ENCODE measurements around the gene HORMAD1. TPM values are rescaled to one million over a fixed set of nuclear protein-coding genes. Genes with fewer than 3 reads are reported as not detected.
"Not testable (repeated sequence)": the region's sequence is repeated elsewhere in the genome, so short reads cannot be mapped to it uniquely, and the experiment has no call there.

Gene HORMAD1
- total RNA-seq, 1 donor, result 0.36 TPM

DNA sequence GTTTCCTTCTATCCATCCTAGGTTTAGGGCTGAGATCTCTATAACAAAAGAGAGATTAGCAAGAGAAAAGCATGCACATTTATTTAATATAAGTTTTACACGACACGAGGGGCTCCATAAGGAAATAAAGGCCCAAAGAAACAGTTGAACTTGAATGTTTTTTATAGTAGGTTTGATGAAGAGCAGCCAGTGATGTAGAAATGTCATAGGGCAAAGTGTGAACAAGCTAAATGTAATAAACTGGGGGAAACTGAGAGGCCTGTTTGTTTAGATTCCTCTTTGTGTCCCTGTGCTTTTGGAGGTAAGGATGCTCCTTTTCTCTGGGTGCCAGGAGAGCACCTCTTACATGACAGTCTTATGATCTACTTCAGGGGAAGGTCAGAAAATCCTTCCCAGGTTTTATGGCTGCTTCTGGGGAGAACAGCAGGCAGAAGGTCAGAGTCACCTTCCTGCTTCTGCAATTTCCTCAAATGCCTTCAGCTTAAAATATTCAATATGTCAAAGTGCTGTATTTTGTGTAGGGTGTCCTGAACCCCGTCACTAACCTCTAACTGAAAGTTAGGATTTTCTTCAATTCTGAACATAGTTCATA is 9.5 kb upstream of the HORMAD1 start:
- no peak for DNase-seq (ENCODE audit: insufficient read length, low spot score, missing footprints)
- no peak overlapping the region for H3K27ac ChIP-seq (ENCODE audit: low read depth, low read length)
- no peaks in the 10 kb centered on the region for H3K27me3 ChIP-seq (ENCODE audit: insufficient read depth, low read length)
- no peaks in the 10 kb centered on the region for H3K36me3 ChIP-seq (ENCODE audit: insufficient read depth, low read length)
- H3K79me2 ChIP-seq (ENCODE audit: insufficient read depth, low read length), result no peaks in the 10 kb centered on the region
- H3K4me2 ChIP-seq (ENCODE audit: insufficient read depth, low read length), result no peak overlapping the region
- no peaks in the 10 kb centered on the region for H3K4me1 ChIP-seq (ENCODE audit: insufficient read depth, low read length)
- H3K4me3 ChIP-seq (ENCODE audit: insufficient read depth, low read length), result no peak overlapping the region
- H3K9me3 ChIP-seq (ENCODE audit: low read depth, low read length), result no peaks in the 10 kb centered on the region
- no peaks in the 10 kb centered on the region for H4K20me1 ChIP-seq (ENCODE audit: insufficient read depth, low read length)
- TF ChIP-seq CTCF (IDR thresholded peaks at IDR 0.05; ENCODE audit: extremely low read depth, low read depth, low read length), result no peak
- H2AFZ ChIP-seq (ENCODE audit: low read length), result no peak overlapping the region

- Histone ChIP-seq H3K27me3 (ENCODE audit: insufficient read depth, low read length) (no peaks in the 10 kb centered on the region), H3K36me3 (ENCODE audit: insufficient read depth, low read length) (no peaks in the 10 kb centered on the region), H3K4me1 (ENCODE audit: insufficient read depth, low read length) (no peaks in the 10 kb centered on the region), H4K20me1 (ENCODE audit: insufficient read depth, low read length) (no peaks in the 10 kb centered on the region), H3K27ac (ENCODE audit: low read depth, low read length) (no peak overlapping the region), H3K4me3 (ENCODE audit: insufficient read depth, low read length) (no peak overlapping the region), H3K79me2 (ENCODE audit: insufficient read depth, low read length) (no peaks in the 10 kb centered on the region), H3K4me2 (ENCODE audit: insufficient read depth, low read length) (no peak overlapping the region), H2AFZ (ENCODE audit: low read length) (no peak overlapping the region), H3K9me3 (ENCODE audit: low read depth, low read length) (no peaks in the 10 kb centered on the region)
- no peak for DNase-seq (ENCODE audit: insufficient read length, low spot score, missing footprints)
- no peak for TF ChIP-seq CTCF (IDR thresholded peaks at IDR 0.05; ENCODE audit: extremely low read depth, low read depth, low read length)
These were observed 3.6 kb upstream of the HORMAD1 start for GRCh38 chr1:150724336-150724735.

DNA sequence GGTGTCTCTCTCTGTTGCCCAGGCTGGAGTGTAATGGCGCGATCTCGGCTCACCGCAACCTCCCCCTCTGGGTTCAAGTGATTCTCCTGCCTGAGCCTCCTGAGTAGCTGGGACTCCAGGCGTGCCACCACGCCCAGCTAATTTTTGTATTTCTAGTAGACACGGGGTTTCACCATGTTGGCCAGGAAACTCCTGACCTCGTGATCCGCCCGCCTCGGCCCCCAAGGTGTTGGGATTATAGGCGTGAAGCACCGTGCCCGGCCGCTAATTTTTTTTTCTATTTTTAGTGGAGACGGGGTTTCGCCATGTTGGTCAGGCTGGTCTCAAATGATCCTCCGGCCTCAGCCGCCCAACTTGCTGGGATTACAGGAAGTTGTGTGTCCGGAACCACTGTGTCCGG is 597 bp downstream of the HORMAD1 start:
- no peaks in the 10 kb centered on the region for H3K27me3 ChIP-seq (ENCODE audit: insufficient read depth, low read length)
- no peak for TF ChIP-seq CTCF (IDR thresholded peaks at IDR 0.05; ENCODE audit: extremely low read depth, low read depth, low read length)
- H3K4me3 ChIP-seq (ENCODE audit: insufficient read depth, low read length), result no peak overlapping the region
- H3K36me3 ChIP-seq (ENCODE audit: insufficient read depth, low read length), result no peaks in the 10 kb centered on the region
- H3K9me3 ChIP-seq (ENCODE audit: low read depth, low read length), result no peaks in the 10 kb centered on the region
- no peak overlapping the region for H2AFZ ChIP-seq (ENCODE audit: low read length)
- no peak for DNase-seq (ENCODE audit: insufficient read length, low spot score, missing footprints)
- H3K4me2 ChIP-seq (ENCODE audit: insufficient read depth, low read length), result no peak overlapping the region
- H4K20me1 ChIP-seq (ENCODE audit: insufficient read depth, low read length), result no peaks in the 10 kb centered on the region
- no peaks in the 10 kb centered on the region for H3K79me2 ChIP-seq (ENCODE audit: insufficient read depth, low read length)
- no peak overlapping the region for H3K27ac ChIP-seq (ENCODE audit: low read depth, low read length)
- no peaks in the 10 kb centered on the region for H3K4me1 ChIP-seq (ENCODE audit: insufficient read depth, low read length)

DNA sequence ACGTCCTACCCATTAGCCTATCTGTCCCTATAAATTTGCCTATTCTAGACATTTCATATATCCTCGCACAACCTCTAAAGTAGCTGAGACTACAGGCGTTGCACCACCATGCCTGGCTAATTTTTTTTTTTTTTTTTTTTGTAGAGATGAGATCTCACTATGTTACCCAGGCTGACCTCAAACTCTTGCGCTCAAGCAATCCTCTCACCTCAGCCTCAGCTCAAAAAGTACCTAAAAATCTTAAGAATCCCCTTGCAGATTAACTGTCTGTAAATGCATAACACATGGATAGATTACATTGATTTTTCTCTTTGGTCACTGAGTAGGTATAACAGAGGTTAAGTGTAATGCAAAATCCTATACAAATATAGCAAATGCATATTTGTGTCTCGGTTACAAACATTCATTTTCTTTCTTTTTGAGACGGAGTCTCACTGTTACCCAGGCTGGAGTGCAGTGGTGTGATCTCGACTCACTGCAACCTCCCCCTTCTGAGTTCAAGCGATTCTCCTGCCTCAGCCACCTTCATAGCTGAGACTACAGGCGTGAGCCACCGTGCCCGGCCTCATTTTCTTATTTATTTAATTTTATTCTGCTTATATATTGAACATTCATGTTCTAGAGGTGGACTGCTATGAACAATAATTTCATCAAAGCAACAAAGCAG is 2.3 kb downstream of the HORMAD1 start:
- no peak for TF ChIP-seq CTCF (IDR thresholded peaks at IDR 0.05; ENCODE audit: extremely low read depth, low read depth, low read length)
- H3K4me2 ChIP-seq (ENCODE audit: insufficient read depth, low read length), result no peak overlapping the region

DNA sequence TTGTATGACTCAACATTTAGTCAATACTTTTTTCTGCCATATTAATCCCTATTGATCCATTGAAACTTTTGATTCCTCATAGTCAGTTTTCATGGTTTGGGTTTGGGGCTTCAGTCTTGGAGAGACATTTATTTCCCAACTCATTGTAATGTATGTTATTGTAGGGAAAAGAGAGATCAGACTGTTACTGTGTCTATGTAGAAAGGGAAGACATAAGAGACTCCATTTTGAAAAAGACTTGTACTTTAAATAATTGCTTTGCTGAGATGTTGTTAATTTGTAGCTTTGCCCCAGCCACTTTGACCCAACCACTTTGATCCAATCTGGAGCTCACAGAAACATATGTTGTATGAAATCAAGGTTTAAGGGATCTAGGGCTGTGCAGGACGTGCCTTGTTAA is 11.7 kb downstream of the HORMAD1 start:
- not testable (repeated sequence) for H4K20me1 ChIP-seq (ENCODE audit: insufficient read depth, low read length); H3K4me2 ChIP-seq (ENCODE audit: insufficient read depth, low read length); H3K4me1 ChIP-seq (ENCODE audit: insufficient read depth, low read length); H3K9me3 ChIP-seq (ENCODE audit: low read depth, low read length); H3K36me3 ChIP-seq (ENCODE audit: insufficient read depth, low read length); H3K27ac ChIP-seq (ENCODE audit: low read depth, low read length); H3K4me3 ChIP-seq (ENCODE audit: insufficient read depth, low read length); H3K27me3 ChIP-seq (ENCODE audit: insufficient read depth, low read length); DNase-seq (ENCODE audit: insufficient read length, low spot score, missing footprints); H2AFZ ChIP-seq (ENCODE audit: low read length); H3K79me2 ChIP-seq (ENCODE audit: insufficient read depth, low read length)

More for the DNA sequence above, 2.3 kb downstream of the HORMAD1 start:
- Histone ChIP-seq H3K27ac (ENCODE audit: low read depth, low read length) (no peak overlapping the region), H3K4me1 (ENCODE audit: insufficient read depth, low read length) (no peaks in the 10 kb centered on the region), H2AFZ (ENCODE audit: low read length) (no peak overlapping the region), H3K9me3 (ENCODE audit: low read depth, low read length) (no peaks in the 10 kb centered on the region), H3K79me2 (ENCODE audit: insufficient read depth, low read length) (no peaks in the 10 kb centered on the region), H3K4me3 (ENCODE audit: insufficient read depth, low read length) (no peak overlapping the region), H3K27me3 (ENCODE audit: insufficient read depth, low read length) (no peaks in the 10 kb centered on the region), H4K20me1 (ENCODE audit: insufficient read depth, low read length) (no peaks in the 10 kb centered on the region), H3K36me3 (ENCODE audit: insufficient read depth, low read length) (no peaks in the 10 kb centered on the region)
- no peak for DNase-seq (ENCODE audit: insufficient read length, low spot score, missing footprints)
